GM12878 (cell line): ENCODE data around the gene RNF40. TPM values are rescaled to one million over a fixed set of nuclear protein-coding genes. Genes with fewer than 3 reads are reported as not detected.

ENCODE experiments used
- ATAC-seq: fragments of 200-7000 bp; cut with Tn5 transposase; 3 replicates; pipeline ENCODE4 v1.9.1; 2020; ENCODE audit warnings: mild to moderate bottlenecking, moderate library complexity
- BruUV-seq: library from RNA; stranded (reverse); fragments of 400-500 nt; replicated peaks from 2 replicates; lab custom pipeline; 2021; lab: Mats Ljungman, UMichigan
- CTCF ChIA-PET: fragments of 300-600 bp; sonication (Branson Sonifier 250); formaldehyde crosslinking; extraction: SDS; loops from one replicate; lab custom pipeline; 2021; ENCODE audit warnings: inconsistent platforms; lab: Yijun Ruan, JAX
- POLR2A ChIA-PET: fragments of 350-600 bp; formaldehyde crosslinking; extraction: SDS; loops from one replicate; lab custom pipeline; 2021; ENCODE audit warnings: inconsistent platforms; lab: Charles Lee
- RAD21 ChIA-PET: fragments of 300-600 bp; sonication (Branson Sonifier 250); formaldehyde crosslinking; loops from one replicate; lab custom pipeline; 2023; ENCODE audit warnings: antibody characterized with exemption; ENCODE audit not compliant: unreplicated experiment; lab: Charles Lee
- SMC1A ChIA-PET: fragments of 300-600 bp; sonication (Branson Sonifier 250); formaldehyde crosslinking; loops from one replicate; lab custom pipeline; 2023; ENCODE audit not compliant: unreplicated experiment, uncharacterized antibody; lab: Charles Lee
- DNase-seq: peaks from one replicate; pipeline ENCODE4 v3.0.0-alpha.2; 2011; ENCODE audit warnings: low read depth, low spot score
- FAIRE-seq: peaks from 3 replicates; lab custom pipeline; 2011; peaks lifted over from hg19 to GRCh38; lab: Jason Lieb, UNC
- H2AFZ ChIP-seq: 2 replicates; pipeline ENCODE4 v1.6.0; 2011; ENCODE audit warnings: low read depth, low read length, control low read depth; ENCODE audit not compliant: control insufficient read depth
- H3K27ac ChIP-seq: 2 replicates; pipeline ENCODE4 v1.5.1; 2011; ENCODE audit warnings: control low read depth; ENCODE audit not compliant: control insufficient read depth, insufficient read depth
- H3K27me3 ChIP-seq, 2 experiments: replicated peaks in 1 of 2; 2 replicates each; pipeline versions ENCODE4 v1.6.0 to v1.6.1; 2011; ENCODE audit warnings: low read length in 1 of 2; ENCODE audit not compliant: control insufficient read depth in 2 of 2, insufficient read depth in 2 of 2
- H3K36me3 ChIP-seq, 2 experiments: 2 replicates each; pipeline ENCODE4 v1.5.1; 2011; ENCODE audit warnings: low read length in 1 of 2; ENCODE audit not compliant: control insufficient read depth in 2 of 2, insufficient read depth in 2 of 2
- H3K4me1 ChIP-seq: 2 replicates; pipeline ENCODE4 v1.6.1; 2011; ENCODE audit warnings: mild to moderate bottlenecking, low read length, moderate library complexity, mixed read lengths; ENCODE audit not compliant: control insufficient read depth, insufficient read depth
- H3K4me2 ChIP-seq: 2 replicates; pipeline ENCODE4 v1.6.0; 2011; ENCODE audit warnings: control low read depth; ENCODE audit not compliant: control insufficient read depth, insufficient read depth
- H3K4me3 ChIP-seq: fragments of 200-600 bp; sonication (generic); 2 replicates; pipeline ENCODE4 v1.5.1; 2016
- H3K79me2 ChIP-seq: 2 replicates; pipeline ENCODE4 v1.6.0; 2011; ENCODE audit warnings: low read length; ENCODE audit not compliant: control insufficient read depth, insufficient read depth
- H3K9ac ChIP-seq: 2 replicates; pipeline ENCODE4 v1.8.0; 2011; ENCODE audit warnings: low read length, control low read depth, mixed read lengths; ENCODE audit not compliant: control insufficient read depth, insufficient read depth
- H3K9me3 ChIP-seq: replicated peaks from 3 replicates; pipeline ENCODE4 v1.5.1; 2011; ENCODE audit warnings: mild to moderate bottlenecking, low read length; ENCODE audit not compliant: control insufficient read depth, insufficient read depth
- H4K20me1 ChIP-seq: 2 replicates; pipeline ENCODE4 v1.6.0; 2011; ENCODE audit not compliant: control insufficient read depth, insufficient read depth
- CBX5 ChIP-seq: sonication (generic); IDR thresholded peaks from 2 replicates; pipeline ENCODE4 v1.6.1; 2016; ENCODE audit warnings: low read depth, moderate library complexity, mild to moderate bottlenecking, inconsistent platforms
- CHD4 ChIP-seq: fragments of 200-600 bp; sonication (generic); IDR thresholded peaks from 2 replicates; pipeline ENCODE4 v1.6.1; 2016; ENCODE audit warnings: mild to moderate bottlenecking
- FOXK2 ChIP-seq: fragments of 450-650 bp; IDR thresholded peaks from 2 replicates; pipeline ENCODE4 v1.6.1; 2017; ENCODE audit warnings: mild to moderate bottlenecking, moderate library complexity
- GABPA ChIP-seq: IDR thresholded peaks from 2 replicates; pipeline ENCODE4 v1.6.1; 2014; ENCODE audit warnings: antibody characterized with exemption, low read depth, mild to moderate bottlenecking, inconsistent platforms
- KAT2A ChIP-seq: conservative IDR thresholded peaks from 2 replicates; pipeline ENCODE4 v1.6.1; 2011; ENCODE audit warnings: low read depth, low read length; ENCODE audit not compliant: control insufficient read depth
- PAX8 ChIP-seq: fragments of 450-650 bp; IDR thresholded peaks from 2 replicates; pipeline ENCODE4 v1.6.1; 2017; ENCODE audit warnings: mild to moderate bottlenecking, moderate library complexity
- RAD21 ChIP-seq: IDR thresholded peaks from 2 replicates; pipeline ENCODE4 v1.6.1; 2011; ENCODE audit warnings: mild to moderate bottlenecking, low read depth, low read length, moderate library complexity; ENCODE audit not compliant: insufficient read depth
- RCOR1 ChIP-seq: conservative IDR thresholded peaks from 2 replicates; pipeline ENCODE4 v1.6.1; 2012; ENCODE audit warnings: low read depth, low read length, improper control_type of control experiment
- USF1 ChIP-seq: IDR thresholded peaks from 2 replicates; pipeline ENCODE4 v1.6.1; 2011; ENCODE audit warnings: borderline replicate concordance, low read depth, mild to moderate bottlenecking, moderate library complexity, mixed read lengths, low read length; ENCODE audit not compliant: insufficient read depth; ENCODE audit errors: extremely low read length
- ZSCAN29 ChIP-seq: fragments of 450-650 bp; IDR thresholded peaks from 2 replicates; pipeline ENCODE4 v1.6.1; 2017; ENCODE audit warnings: mild to moderate bottlenecking, moderate library complexity
- WGBS: methylation state at CpG from one replicate; pipeline ENCODE4 v1.1.6; 2016; ENCODE audit warnings: low lambda C conversion rate; ENCODE audit not compliant: insufficient replicate concordance, insufficient coverage; ENCODE audit errors: missing lambda C conversion rate; 5-methylcytosine and 5-hydroxymethylcytosine counted together
- in situ Hi-C: fragments of 300-500 bp; cut with MboI; formaldehyde crosslinking; loops from 9 replicates; pipeline ENCODE4 v1.14.3; 2018; ENCODE audit warnings: mixed read lengths
- intact Hi-C: fragments of 100-400 bp; cut with micrococcal nuclease; formaldehyde crosslinking; loops from one replicate; pipeline ENCODE4 v1.14.2; 2022; ENCODE audit not compliant: unreplicated experiment
- polyA plus RNA-seq, 11 experiments: library from polyadenylated mRNA; depleted of rRNA in 4 of 11; unstranded in 6 of 11; stranded (reverse) in 5 of 11; fragments of >200 nt; fragmentation: Nextera tagmentation in 4 of 11; fragmentation: Illumina TruSeq in 1 of 11; extraction: Ambion mirVana in 4 of 11; extraction: Trizol in 1 of 11; gene quantifications; 1 replicate in 1 of 11; 2 replicates in 10 of 11; pipeline versions ENCODE4 v1.2.1 to v1.2.3, GENCODE V29; 2011 to 2016; ENCODE audit warnings: inconsistent platforms in 2 of 11, missing spikeins in 2 of 11, low read depth in 1 of 11
- total RNA-seq, 4 experiments: library from RNA; depleted of rRNA in 3 of 4; stranded (reverse); fragments of >200 nt in 3 of 4; fragmentation: Illumina TruSeq in 1 of 4; extraction: Trizol in 1 of 4; gene quantifications; 2 replicates each; pipeline versions ENCODE4 v1.2.1 to v1.2.3, GENCODE V29; 2013 to 2021

RNF40 gene
- total and polyA plus RNA-seq, 10 of the 15 experiments (the other 5 are each of a cell fraction or from before 2014, with no cell fraction given), result 3.7 to 97.6 (median 58.4) TPM

GRCh38 chr16:30736995-30737793 lies 24.9 kb upstream of the RNF40 start:
- peaks cover 29 to 46% of the 10 kb centered on the region in 2 experiments for H3K36me3 ChIP-seq
- intact Hi-C loops, result no loop called here
- no peaks in the 10 kb centered on the region for H4K20me1 ChIP-seq
- TF ChIP-seq CBX5 (no peak), ZSCAN29 (no peak), KAT2A (no peak), GABPA (no peak), PAX8 (no peak), FOXK2 (no peak), RCOR1 (no peak), USF1 (no peak), RAD21 (no peak), CHD4 (no peak)
- POLR2A ChIA-PET, result interaction anchor here (0.6 kb wide), 1 partner anchor 171 kb away, joined by 3 read pairs; no protein-coding TSS in a partner anchor
- BruUV-seq, result no TSS peak
- no peak overlapping the region for H3K4me2 ChIP-seq
- no peaks in the 10 kb centered on the region for H3K9me3 ChIP-seq
- WGBS, result 99% methylated on average over 13 of the region's 17 CpGs
- SMC1A ChIA-PET, result interaction anchor here (1.8 kb wide), 1 partner anchor 10 kb away, joined by 4 read pairs; no protein-coding TSS in a partner anchor
- H3K9ac ChIP-seq, result no peak overlapping the region
- H3K4me3 ChIP-seq, result no peak overlapping the region
- no peaks in the 10 kb centered on the region for H3K79me2 ChIP-seq
- CTCF ChIA-PET, result no interaction called here
- H2AFZ ChIP-seq, result no peak overlapping the region
- no peak for FAIRE-seq
- no peaks in the 10 kb centered on the region for H3K27me3 ChIP-seq
- no peaks in the 10 kb centered on the region for H3K4me1 ChIP-seq
- no peak overlapping the region for H3K27ac ChIP-seq
- RAD21 ChIA-PET, result no interaction called here
- no peak for DNase-seq
- in situ Hi-C loops, result no loop called here
- ATAC-seq, result no peak
